K562 (cell line): ENCODE data around the gene WASF2. TPM values are rescaled to one million over a fixed set of nuclear protein-coding genes. Genes with fewer than 3 reads are reported as not detected.
A peak's percentile ranks its signal among the peaks of the same experiment; 100 is the strongest.

Experiments
- ARID2 ChIP-seq: fragments of 450-650 bp; IDR thresholded peaks from 2 replicates; pipeline ENCODE4 v1.6.1; 2017; ENCODE audit warnings: antibody characterized with exemption, mild to moderate bottlenecking
- BCL6 ChIP-seq: fragments of 250-450 bp; sonication (Bioruptor Pico); IDR thresholded peaks from 2 replicates; pipeline ENCODE4 v1.4.0; 2020
- CEBPB ChIP-seq: fragments of 450-650 bp; IDR thresholded peaks from 2 replicates; pipeline ENCODE4 v1.6.1; 2016; ENCODE audit warnings: missing genetic modification characterization, missing compliant biosample characterization
- CREB5 ChIP-seq: fragments of 250-450 bp; sonication (Bioruptor Pico); IDR thresholded peaks from 2 replicates; pipeline ENCODE4 v1.5.0; 2020; ENCODE audit warnings: mild to moderate bottlenecking
- ELK1 ChIP-seq: sonication (generic); formaldehyde crosslinking; IDR thresholded peaks from 2 replicates; pipeline ENCODE4 v1.8.1; 2022; ENCODE audit warnings: missing genetic modification reagents
- KAT8 ChIP-seq: fragments of 450-650 bp; IDR thresholded peaks from 2 replicates; pipeline ENCODE4 v1.6.1; 2016; ENCODE audit warnings: low read depth, mild to moderate bottlenecking
- PTBP1 ChIP-seq: fragments of 200-400 bp; formaldehyde crosslinking; IDR thresholded peaks from 2 replicates; pipeline ENCODE4 v1.6.1; 2017; ENCODE audit warnings: low read depth, low read length
- RBBP5 ChIP-seq: fragments of 200-600 bp; sonication (generic); IDR thresholded peaks from 2 replicates; pipeline ENCODE4 v1.6.1; 2012; ENCODE audit warnings: borderline replicate concordance, mild to moderate bottlenecking, low read length, control low read depth, inconsistent platforms; ENCODE audit not compliant: insufficient read depth, poor library complexity, severe bottlenecking
- SMARCA5 ChIP-seq: fragments of 450-650 bp; IDR thresholded peaks from 2 replicates; pipeline ENCODE4 v1.6.1; 2016
- TBL1XR1 ChIP-seq, 2 experiments: IDR thresholded peaks; 2 replicates each; pipeline ENCODE4 v1.6.1; 2012; ENCODE audit warnings: improper control_type of control experiment in 2 of 2, low read length in 2 of 2, mild to moderate bottlenecking in 1 of 2
- ZBTB2 ChIP-seq: fragments of 450-650 bp; IDR thresholded peaks from 2 replicates; pipeline ENCODE4 v1.6.1; 2016; ENCODE audit warnings: antibody characterized with exemption
- ZNF146 ChIP-seq: IDR thresholded peaks from one replicate; pipeline ENCODE4 v1.6.1; 2018; ENCODE audit warnings: missing compliant biosample characterization; ENCODE audit not compliant: unreplicated experiment
- ZNF589 ChIP-seq: fragments of 200-800 bp; sonication (Bioruptor generic); IDR thresholded peaks from 2 replicates; pipeline ENCODE4 v1.6.1; 2016; ENCODE audit warnings: low read depth, missing genetic modification characterization, missing compliant biosample characterization
- polyA plus RNA-seq, 8 experiments: library from polyadenylated mRNA; depleted of rRNA in 4 of 8; stranded (reverse) in 5 of 8; unstranded in 3 of 8; fragments of >200 nt; fragmentation: Nextera tagmentation in 2 of 8; fragmentation: Illumina TruSeq in 1 of 8; extraction: Ambion mirVana in 2 of 8; extraction: Trizol in 1 of 8; gene quantifications; 2 replicates each; pipeline versions ENCODE4 v1.2.1 to v1.2.3, GENCODE V29; 2011 to 2014; ENCODE audit warnings: inconsistent platforms in 1 of 8, missing spikeins in 1 of 8
- total RNA-seq, 7 experiments: library from RNA; depleted of rRNA in 6 of 7; stranded (reverse); fragments of >200 nt in 6 of 7; fragmentation: Illumina TruSeq in 2 of 7; extraction: Trizol in 2 of 7; gene quantifications; 2 replicates each; pipeline versions ENCODE4 v1.2.1 to v1.2.3, GENCODE V29; 2011 to 2021; ENCODE audit warnings: low replicate concordance in 1 of 7
- TF ChIP-seq, protein P1 (sequence below): fragments of 250-450 bp; sonication (Bioruptor Pico); IDR thresholded peaks from 2 replicates; pipeline ENCODE4 v1.4.0; 2020; ENCODE audit warnings: mild to moderate bottlenecking, moderate library complexity
- TF ChIP-seq, protein P2 (sequence below): IDR thresholded peaks from 3 replicates; pipeline ENCODE4 v1.6.1; 2011; ENCODE audit warnings: borderline replicate concordance, mild to moderate bottlenecking, moderate library complexity; ENCODE audit not compliant: insufficient read length; ENCODE audit errors: extremely low read depth

The WASF2 gene
- total and polyA plus RNA-seq, 9 of the 15 experiments (the other 6 are each of a cell fraction or from before 2014, with no cell fraction given) = 8.2 to 163 (median 31.2) TPM

DNA sequence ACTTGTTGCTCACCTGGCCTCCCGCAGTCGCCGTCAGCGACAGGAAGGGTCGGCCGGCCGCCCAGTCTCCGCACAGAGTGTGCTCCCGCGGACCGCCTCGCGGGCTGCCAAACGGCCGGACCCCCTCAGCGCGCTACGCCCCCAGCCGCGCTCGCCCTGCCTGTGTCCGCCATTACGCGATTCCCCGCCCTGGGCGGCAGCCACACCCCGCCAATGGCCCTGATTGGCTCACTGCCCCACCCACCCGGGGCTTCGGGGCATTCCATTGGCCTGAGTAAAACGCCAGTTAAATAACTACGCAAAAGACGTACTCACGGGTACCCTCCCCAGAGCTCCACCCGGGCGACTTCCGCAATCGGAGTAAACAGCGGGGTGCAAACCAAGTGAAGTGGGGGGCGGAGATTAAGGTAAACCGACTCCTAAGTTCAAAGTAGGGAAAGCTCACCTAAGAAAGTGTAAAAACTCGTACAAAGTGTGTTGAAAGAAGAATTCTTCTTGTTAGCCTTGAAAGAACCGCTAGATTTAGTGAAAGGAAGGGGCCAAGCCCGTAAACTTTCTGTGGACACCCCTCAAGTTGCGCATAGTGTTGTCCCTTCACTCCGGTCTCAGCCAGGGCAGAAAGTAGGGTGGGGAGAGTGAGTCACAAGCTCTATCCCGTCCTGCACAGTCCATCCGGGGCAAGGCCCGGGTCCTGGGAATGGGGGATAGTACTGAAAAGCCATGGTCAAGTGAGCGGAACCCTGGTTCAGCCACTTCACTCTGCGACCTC is at the start of gene WASF2 (continued):
- TF ChIP-seq ZBTB2 = no peak
- peak; percentile 40 for TF ChIP-seq CEBPB
- TF ChIP-seq, protein P1, sequence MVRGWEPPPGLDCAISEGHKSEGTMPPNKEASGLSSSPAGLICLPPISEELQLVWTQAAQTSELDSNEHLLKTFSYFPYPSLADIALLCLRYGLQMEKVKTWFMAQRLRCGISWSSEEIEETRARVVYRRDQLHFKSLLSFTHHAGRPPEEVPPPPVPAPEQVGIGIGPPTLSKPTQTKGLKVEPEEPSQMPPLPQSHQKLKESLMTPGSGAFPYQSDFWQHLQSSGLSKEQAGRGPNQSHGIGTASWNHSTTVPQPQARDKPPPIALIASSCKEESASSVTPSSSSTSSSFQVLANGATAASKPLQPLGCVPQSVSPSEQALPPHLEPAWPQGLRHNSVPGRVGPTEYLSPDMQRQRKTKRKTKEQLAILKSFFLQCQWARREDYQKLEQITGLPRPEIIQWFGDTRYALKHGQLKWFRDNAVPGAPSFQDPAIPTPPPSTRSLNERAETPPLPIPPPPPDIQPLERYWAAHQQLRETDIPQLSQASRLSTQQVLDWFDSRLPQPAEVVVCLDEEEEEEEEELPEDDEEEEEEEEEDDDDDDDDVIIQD (CRISPR knock-in tag) = 0 out of 2 replicates have a peak, but pooled peaks have one; percentile 64
- no peak for TF ChIP-seq PTBP1
- TF ChIP-seq TBL1XR1 (IDR thresholded peaks at IDR 0.05; ENCODE audit: low read length in 2 of 2) = peak in 1 of 2 experiments; percentile 13; a peak in 1 of 4 replicates
- no peak for TF ChIP-seq CREB5 (CRISPR knock-in tag)
- TF ChIP-seq ZNF146 (CRISPR knock-in tag) = no peak
- TF ChIP-seq ARID2 = no peak
- TF ChIP-seq ZNF589 (CRISPR knock-in tag) = 0 out of 2 replicates have a peak, but pooled peaks have one; percentile 35
- TF ChIP-seq RBBP5 = peak; percentile 89
- TF ChIP-seq, protein P2, sequence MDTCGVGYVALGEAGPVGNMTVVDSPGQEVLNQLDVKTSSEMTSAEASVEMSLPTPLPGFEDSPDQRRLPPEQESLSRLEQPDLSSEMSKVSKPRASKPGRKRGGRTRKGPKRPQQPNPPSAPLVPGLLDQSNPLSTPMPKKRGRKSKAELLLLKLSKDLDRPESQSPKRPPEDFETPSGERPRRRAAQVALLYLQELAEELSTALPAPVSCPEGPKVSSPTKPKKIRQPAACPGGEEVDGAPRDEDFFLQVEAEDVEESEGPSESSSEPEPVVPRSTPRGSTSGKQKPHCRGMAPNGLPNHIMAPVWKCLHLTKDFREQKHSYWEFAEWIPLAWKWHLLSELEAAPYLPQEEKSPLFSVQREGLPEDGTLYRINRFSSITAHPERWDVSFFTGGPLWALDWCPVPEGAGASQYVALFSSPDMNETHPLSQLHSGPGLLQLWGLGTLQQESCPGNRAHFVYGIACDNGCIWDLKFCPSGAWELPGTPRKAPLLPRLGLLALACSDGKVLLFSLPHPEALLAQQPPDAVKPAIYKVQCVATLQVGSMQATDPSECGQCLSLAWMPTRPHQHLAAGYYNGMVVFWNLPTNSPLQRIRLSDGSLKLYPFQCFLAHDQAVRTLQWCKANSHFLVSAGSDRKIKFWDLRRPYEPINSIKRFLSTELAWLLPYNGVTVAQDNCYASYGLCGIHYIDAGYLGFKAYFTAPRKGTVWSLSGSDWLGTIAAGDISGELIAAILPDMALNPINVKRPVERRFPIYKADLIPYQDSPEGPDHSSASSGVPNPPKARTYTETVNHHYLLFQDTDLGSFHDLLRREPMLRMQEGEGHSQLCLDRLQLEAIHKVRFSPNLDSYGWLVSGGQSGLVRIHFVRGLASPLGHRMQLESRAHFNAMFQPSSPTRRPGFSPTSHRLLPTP = no peak
- no peak; the same call in 1 of the 2 replicates for TF ChIP-seq KAT8
- TF ChIP-seq ELK1 (CRISPR knock-in tag) = no peak
- TF ChIP-seq SMARCA5 = no peak
- no peak for TF ChIP-seq BCL6 (CRISPR knock-in tag)
